Measurements from ENCODE around the gene OR10W1.

The OR10W1 gene

DNA sequence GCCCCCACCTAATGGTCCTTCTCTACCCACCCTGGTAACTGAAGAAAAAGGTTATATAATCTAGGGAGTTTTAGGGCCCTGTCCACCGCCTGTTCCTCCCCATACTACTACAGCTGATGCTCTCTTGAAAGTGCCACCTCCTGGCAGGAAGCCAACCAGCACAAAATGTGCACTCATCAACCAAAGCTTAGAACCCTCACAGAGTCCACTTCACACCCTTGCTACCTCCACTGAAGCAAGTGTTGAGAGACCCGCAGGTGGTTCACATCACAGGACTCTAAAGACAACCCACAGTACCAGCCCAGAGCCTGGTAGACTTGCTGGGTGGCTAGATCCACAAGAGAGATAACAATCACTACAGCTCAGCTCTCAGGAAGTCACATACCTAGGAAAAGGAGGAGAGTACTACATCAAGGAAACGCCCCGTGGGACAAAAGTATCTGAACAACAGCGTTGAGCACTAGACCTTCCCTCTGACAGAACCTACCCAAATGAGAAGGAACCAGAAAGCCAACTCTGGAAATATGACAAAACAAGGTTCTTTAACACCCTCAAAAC is 17.5 kb upstream of the OR10W1 start:
- no peak for DNase-seq
- H3K27ac ChIP-seq = no peak overlapping the region
- H3K36me3 ChIP-seq (replicated peaks) = no peaks in the 10 kb centered on the region
- H3K4me3 ChIP-seq (ENCODE audit: low read depth, low read length) = no peak overlapping the region
- TF ChIP-seq, protein P1, sequence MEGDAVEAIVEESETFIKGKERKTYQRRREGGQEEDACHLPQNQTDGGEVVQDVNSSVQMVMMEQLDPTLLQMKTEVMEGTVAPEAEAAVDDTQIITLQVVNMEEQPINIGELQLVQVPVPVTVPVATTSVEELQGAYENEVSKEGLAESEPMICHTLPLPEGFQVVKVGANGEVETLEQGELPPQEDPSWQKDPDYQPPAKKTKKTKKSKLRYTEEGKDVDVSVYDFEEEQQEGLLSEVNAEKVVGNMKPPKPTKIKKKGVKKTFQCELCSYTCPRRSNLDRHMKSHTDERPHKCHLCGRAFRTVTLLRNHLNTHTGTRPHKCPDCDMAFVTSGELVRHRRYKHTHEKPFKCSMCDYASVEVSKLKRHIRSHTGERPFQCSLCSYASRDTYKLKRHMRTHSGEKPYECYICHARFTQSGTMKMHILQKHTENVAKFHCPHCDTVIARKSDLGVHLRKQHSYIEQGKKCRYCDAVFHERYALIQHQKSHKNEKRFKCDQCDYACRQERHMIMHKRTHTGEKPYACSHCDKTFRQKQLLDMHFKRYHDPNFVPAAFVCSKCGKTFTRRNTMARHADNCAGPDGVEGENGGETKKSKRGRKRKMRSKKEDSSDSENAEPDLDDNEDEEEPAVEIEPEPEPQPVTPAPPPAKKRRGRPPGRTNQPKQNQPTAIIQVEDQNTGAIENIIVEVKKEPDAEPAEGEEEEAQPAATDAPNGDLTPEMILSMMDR (IDR thresholded peaks at IDR 0.05; ENCODE audit: low read depth, low read length, missing control alignments) = no peak
- in situ Hi-C loops (cut with HindIII; ENCODE audit: low pct_ligation_motif_present, low sequenced_read_pairs) = no loop called here
- no peaks in the 10 kb centered on the region for H3K27me3 ChIP-seq (replicated peaks)

DNA sequence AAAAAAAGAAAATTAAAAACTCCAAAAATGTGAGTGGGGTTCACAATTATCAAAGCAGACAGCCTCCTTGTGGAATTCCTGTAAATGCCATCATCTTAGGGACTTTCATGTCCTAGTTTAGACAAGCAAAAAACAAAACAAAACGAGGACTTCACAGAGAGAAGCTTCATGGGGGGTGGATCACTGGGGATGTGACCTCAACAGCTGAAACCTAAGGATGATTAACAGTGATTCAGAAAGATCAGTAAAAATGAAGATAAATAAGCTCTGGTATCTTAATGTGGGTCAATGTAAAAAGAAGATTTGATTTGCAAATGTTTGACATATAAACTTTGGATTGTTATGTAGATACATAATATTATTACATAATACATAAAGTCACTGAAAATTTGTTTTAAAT is 8.1 kb upstream of the OR10W1 start:
- H3K27ac ChIP-seq = no peak overlapping the region
- no peak overlapping the region for H3K4me3 ChIP-seq (ENCODE audit: low read depth, low read length)
- DNase-seq = peak; percentile 27
- no peaks in the 10 kb centered on the region for H3K36me3 ChIP-seq (replicated peaks)
- TF ChIP-seq, protein P1 (IDR thresholded peaks at IDR 0.05; ENCODE audit: low read depth, low read length, missing control alignments) = no peak
- no peaks in the 10 kb centered on the region for H3K27me3 ChIP-seq (replicated peaks)
- in situ Hi-C loops (cut with HindIII; ENCODE audit: low pct_ligation_motif_present, low sequenced_read_pairs) = no loop called here

DNA sequence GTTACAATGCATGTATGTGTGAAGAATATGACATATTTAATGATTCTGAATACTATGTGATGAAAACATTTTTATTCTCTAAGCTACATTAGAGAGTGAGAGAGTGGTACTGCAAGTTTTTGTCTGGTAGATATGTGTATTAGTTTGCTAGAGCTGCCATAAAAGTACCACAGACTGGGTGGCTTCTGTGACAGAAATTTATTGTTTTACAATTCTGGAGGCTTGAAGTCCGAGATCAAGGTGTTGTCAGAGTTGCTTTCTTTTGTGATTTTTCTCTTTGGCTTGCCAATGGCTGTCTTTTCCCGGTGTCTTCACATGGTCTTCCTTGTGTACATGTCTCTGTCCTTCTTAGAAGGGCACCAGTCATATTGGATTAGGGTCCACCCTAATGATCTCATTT is 6.9 kb upstream of the OR10W1 start:
- DNase-seq = no peak
- in situ Hi-C loops (cut with HindIII; ENCODE audit: low pct_ligation_motif_present, low sequenced_read_pairs) = no loop called here
- no peak overlapping the region for H3K27ac ChIP-seq
- no peaks in the 10 kb centered on the region for H3K36me3 ChIP-seq (replicated peaks)
- H3K4me3 ChIP-seq (ENCODE audit: low read depth, low read length) = no peak overlapping the region
- H3K27me3 ChIP-seq (replicated peaks) = no peaks in the 10 kb centered on the region
- TF ChIP-seq, protein P1 (IDR thresholded peaks at IDR 0.05; ENCODE audit: low read depth, low read length, missing control alignments) = no peak

DNA sequence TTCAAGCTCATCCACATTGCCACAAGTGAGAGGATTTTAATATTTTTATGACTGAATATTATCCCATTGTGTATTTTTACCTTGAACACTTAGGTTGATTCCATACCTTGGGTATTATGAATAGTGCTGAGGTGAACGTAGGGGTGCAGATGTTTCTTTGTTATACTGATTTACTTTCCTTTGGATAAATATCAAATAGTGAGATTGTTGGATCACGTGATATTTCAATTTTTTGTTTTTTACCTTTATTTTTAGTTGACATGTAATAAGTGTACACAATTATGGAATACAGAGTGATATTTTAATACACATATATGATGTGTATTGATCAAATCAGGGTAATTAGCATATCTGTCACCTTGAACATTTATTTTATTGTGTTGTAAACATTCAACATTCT is 8.1 kb downstream of the OR10W1 start:
- H3K27me3 ChIP-seq (replicated peaks) = no peaks in the 10 kb centered on the region
- TF ChIP-seq, protein P1 (IDR thresholded peaks at IDR 0.05; ENCODE audit: low read depth, low read length, missing control alignments) = no peak
- H3K27ac ChIP-seq = no peak overlapping the region
- no peak for DNase-seq
- H3K4me3 ChIP-seq (ENCODE audit: low read depth, low read length) = no peak overlapping the region
- in situ Hi-C loops (cut with HindIII; ENCODE audit: low pct_ligation_motif_present, low sequenced_read_pairs) = no loop called here
- H3K36me3 ChIP-seq (replicated peaks) = no peaks in the 10 kb centered on the region

DNA sequence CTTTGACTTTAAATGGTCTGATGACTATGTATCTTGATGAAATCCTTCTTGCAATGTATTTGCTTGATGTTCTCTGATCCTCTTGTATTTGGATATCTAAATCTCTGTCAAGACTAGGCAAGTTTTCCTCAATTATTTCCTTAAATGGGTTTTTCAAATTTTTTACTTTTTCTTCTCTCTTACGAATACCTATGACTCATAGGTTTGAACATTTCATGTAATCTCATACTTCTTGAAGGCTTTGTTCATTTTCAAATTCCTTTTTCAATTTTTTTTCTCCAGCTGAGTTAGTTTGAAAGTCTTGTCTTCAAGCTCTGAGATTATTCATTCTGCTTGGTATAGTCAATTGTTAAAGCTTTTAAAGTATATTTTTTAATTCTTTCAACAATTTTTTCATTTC is 13.1 kb downstream of the OR10W1 start:
- no peak overlapping the region for H3K4me3 ChIP-seq (ENCODE audit: low read depth, low read length)
- H3K27me3 ChIP-seq (replicated peaks) = no peaks in the 10 kb centered on the region
- DNase-seq = no peak
- in situ Hi-C loops (cut with HindIII; ENCODE audit: low pct_ligation_motif_present, low sequenced_read_pairs) = no loop called here
- TF ChIP-seq, protein P1 (IDR thresholded peaks at IDR 0.05; ENCODE audit: low read depth, low read length, missing control alignments) = no peak
- H3K36me3 ChIP-seq (replicated peaks) = no peaks in the 10 kb centered on the region
- H3K27ac ChIP-seq = no peak overlapping the region

DNA sequence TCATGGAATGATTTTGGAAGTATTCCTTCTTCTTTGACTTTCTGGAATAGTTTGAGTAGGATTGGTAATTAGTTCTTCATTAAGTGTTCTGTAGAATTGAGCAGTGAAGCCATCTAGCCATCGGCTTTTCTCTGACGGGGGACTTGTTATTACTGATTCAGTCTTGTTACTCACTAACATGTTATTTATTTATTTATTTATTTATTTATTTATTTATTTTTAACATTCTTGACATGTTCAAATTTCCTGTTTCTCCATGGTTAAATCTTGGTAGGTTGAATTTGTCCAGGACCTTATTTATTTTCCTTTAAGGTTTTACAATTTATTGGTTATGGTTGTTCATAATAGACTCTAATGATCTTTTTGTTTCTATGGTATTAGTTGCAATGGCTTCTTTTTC is 24.1 kb downstream of the OR10W1 start:
- in situ Hi-C loops (cut with HindIII; ENCODE audit: low pct_ligation_motif_present, low sequenced_read_pairs) = no loop called here
- Histone ChIP-seq H3K27ac (no peak overlapping the region), H3K36me3 (replicated peaks) (no peaks in the 10 kb centered on the region), H3K4me3 (ENCODE audit: low read depth, low read length) (no peak overlapping the region), H3K27me3 (replicated peaks) (no peaks in the 10 kb centered on the region)
- TF ChIP-seq, protein P1 (IDR thresholded peaks at IDR 0.05; ENCODE audit: low read depth, low read length, missing control alignments) = no peak
- no peak for DNase-seq
